HG03159 (cell line): Measurements from ENCODE around the gene KIF2A.
A peak's percentile ranks its signal among the peaks of the same experiment; 100 is the strongest.

ENCODE experiments used
- ATAC-seq: cut with Tn5 transposase; IDR thresholded peaks from one replicate; pipeline ENCODE4 v1.9.1; 2021; ENCODE audit warnings: mild to moderate bottlenecking, moderate library complexity; ENCODE audit not compliant: unreplicated experiment

Gene KIF2A

GRCh38 chr5:62305715-62306322 lies at the start of gene KIF2A:
Gene KIF2A (plus strand): TSS chr5:62306206. CDS start chr5:62306473, 267 bp downstream.
- peak; percentile 92 for ATAC-seq

- ATAC-seq, result no peak
Measured at GRCh38 chr5:62257020-62257367, 49.0 kb upstream of the KIF2A start.

- no peak for ATAC-seq
Measured at GRCh38 chr5:62258654-62259053, 47.4 kb upstream of the KIF2A start.

- ATAC-seq, result no peak
Measured at GRCh38 chr5:62259699-62260250, 46.2 kb upstream of the KIF2A start.

GRCh38 chr5:62260513-62260912 lies 45.5 kb upstream of the KIF2A start:
- ATAC-seq, result no peak

- ATAC-seq, result no peak
Measured at GRCh38 chr5:62263401-62263800, 42.6 kb upstream of the KIF2A start.

GRCh38 chr5:62265648-62266112 lies 40.3 kb upstream of the KIF2A start:
- no peak for ATAC-seq

GRCh38 chr5:62266573-62266972 lies 39.4 kb upstream of the KIF2A start:
- ATAC-seq, result no peak

GRCh38 chr5:62268234-62268633 lies 37.8 kb upstream of the KIF2A start:
- no peak for ATAC-seq

GRCh38 chr5:62268792-62269191 lies 37.2 kb upstream of the KIF2A start:
- ATAC-seq, result no peak

GRCh38 chr5:62271370-62271769 lies 34.6 kb upstream of the KIF2A start:
- no peak for ATAC-seq

GRCh38 chr5:62271870-62272269 lies 34.1 kb upstream of the KIF2A start:
- ATAC-seq, result no peak

GRCh38 chr5:62273687-62274086 lies 32.3 kb upstream of the KIF2A start:
- ATAC-seq, result no peak

- no peak for ATAC-seq
Measured at GRCh38 chr5:62275581-62275980, 30.4 kb upstream of the KIF2A start.

- ATAC-seq, result no peak
Measured at GRCh38 chr5:62281411-62281810, 24.6 kb upstream of the KIF2A start.

GRCh38 chr5:62282064-62282463 lies 23.9 kb upstream of the KIF2A start:
- ATAC-seq, result no peak

GRCh38 chr5:62283005-62283404 lies 23.0 kb upstream of the KIF2A start:
- ATAC-seq, result no peak

GRCh38 chr5:62283861-62284260 lies 22.1 kb upstream of the KIF2A start:
- ATAC-seq, result no peak

- ATAC-seq, result peak; percentile 48
Measured at GRCh38 chr5:62284946-62285891, 20.8 kb upstream of the KIF2A start.

GRCh38 chr5:62286834-62287233 lies 19.2 kb upstream of the KIF2A start:
- no peak for ATAC-seq

- no peak for ATAC-seq
Measured at GRCh38 chr5:62287237-62287636, 18.8 kb upstream of the KIF2A start.

GRCh38 chr5:62288118-62288517 lies 17.9 kb upstream of the KIF2A start:
- ATAC-seq, result no peak
